SU-DHL-6 (cell line): ENCODE measurements around the gene TRAK1.

ENCODE experiments used
- CTCF ChIP-seq: fragments of 200-600 bp; sonication (generic); IDR thresholded peaks from one replicate; pipeline ENCODE4 v1.5.1; 2017; ENCODE audit warnings: antibody characterized with exemption, mild to moderate bottlenecking, low read length, moderate library complexity; ENCODE audit not compliant: insufficient read depth, poor library complexity, severe bottlenecking
- EZH2phosphoT487 ChIP-seq: fragments of 200-600 bp; sonication (generic), shearing (Covaris generic); conservative IDR thresholded peaks from 2 replicates; pipeline ENCODE4 v1.6.1; 2018; ENCODE audit warnings: mild to moderate bottlenecking, antibody characterized with exemption, low read length, moderate library complexity, mixed read lengths

GRCh38 chr3:42070089-42070488 lies 21.1 kb upstream of the TRAK1 start:
- TF ChIP-seq CTCF (no peak), EZH2phosphoT487 (no peak)
